HG02610 (cell line): ENCODE measurements around the gene GUCY1A1.

ENCODE experiments used
- ATAC-seq: cut with Tn5 transposase; IDR thresholded peaks from one replicate; pipeline ENCODE4 v1.9.1; 2021; ENCODE audit warnings: mild to moderate bottlenecking, moderate library complexity; ENCODE audit not compliant: unreplicated experiment

GUCY1A1 gene

DNA sequence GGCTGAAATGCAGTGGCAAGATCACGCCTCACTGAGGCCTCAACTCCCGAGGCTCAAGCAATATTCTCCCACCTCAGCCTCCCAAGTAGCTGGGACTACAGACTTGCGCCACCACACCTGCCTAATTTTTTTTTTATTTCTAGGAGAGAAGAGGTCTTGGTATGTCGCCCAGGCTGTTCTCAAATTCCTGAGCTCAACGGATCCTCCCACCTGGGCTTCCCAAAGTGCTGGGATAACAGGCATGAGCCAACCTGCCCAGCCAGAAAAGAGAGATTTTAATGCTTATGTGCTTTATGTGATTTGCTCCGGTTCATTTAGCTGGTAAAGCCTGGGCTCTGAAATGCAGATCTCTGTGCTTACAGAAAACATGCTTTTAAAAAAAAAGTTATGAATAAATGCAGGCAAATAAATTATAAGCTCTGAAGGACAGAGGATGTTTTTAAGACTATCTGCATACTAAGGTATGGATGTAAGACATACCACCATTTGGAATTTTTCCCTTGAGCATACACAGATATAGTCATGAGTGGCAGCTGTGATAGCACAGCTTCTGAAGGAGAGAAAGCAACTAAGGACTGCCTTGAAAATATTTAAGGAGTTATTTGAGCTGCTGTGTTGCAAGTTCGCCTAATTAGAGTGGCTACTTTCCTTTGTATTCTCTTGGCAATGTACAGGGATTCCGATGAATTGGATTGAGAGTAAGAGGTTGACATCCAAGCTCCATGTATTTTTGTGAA lies 106.0 kb downstream of the GUCY1A1 start:
- no peak for ATAC-seq

DNA sequence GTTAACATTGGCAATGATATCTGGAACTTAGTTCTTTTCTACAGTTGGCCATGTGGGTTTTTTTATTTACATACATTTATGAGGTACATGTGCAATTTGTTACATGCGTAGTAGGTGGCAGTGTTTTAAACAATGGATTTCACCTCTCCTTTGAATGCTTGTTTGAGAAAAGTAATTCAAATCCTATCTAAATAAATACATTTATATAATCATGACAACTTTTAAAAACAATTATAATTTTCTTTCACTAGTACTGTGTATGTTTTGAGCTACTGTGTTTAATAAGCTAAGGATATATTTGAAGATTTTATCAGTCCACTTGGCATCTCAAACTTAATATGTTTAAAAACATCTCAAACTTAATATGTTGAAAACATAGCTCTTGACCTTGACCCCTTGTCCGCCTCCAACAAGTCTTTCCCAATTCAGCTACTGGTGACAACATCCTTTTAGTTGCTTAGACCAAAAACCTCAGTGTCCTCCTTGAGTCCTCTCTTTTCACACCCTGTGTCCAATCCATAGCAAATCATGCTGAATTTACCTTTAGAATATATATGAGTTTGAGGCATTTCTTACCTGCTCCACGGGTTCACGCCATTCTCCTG lies 106.7 kb downstream of the GUCY1A1 start:
- ATAC-seq, result no peak

DNA sequence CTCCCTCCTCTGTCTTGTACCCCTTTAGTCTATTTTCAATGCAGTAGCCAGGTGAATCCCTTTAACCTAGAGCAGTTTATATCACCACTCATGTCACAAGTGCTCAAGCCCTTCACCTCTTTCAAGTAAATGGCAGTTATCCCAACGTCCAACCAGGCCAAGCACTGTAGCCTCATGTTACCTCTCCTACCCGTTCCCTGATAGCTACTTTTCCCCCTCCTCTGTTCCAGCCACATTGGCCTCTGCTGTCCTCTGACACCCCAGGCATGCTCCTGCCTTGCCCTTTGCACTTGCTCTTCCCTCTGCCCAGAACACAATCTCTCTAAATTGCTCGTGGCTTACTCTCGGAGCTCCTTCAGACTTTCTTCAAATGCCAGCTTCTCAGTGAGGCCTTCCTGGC lies 107.4 kb downstream of the GUCY1A1 start:
- ATAC-seq, result no peak

DNA sequence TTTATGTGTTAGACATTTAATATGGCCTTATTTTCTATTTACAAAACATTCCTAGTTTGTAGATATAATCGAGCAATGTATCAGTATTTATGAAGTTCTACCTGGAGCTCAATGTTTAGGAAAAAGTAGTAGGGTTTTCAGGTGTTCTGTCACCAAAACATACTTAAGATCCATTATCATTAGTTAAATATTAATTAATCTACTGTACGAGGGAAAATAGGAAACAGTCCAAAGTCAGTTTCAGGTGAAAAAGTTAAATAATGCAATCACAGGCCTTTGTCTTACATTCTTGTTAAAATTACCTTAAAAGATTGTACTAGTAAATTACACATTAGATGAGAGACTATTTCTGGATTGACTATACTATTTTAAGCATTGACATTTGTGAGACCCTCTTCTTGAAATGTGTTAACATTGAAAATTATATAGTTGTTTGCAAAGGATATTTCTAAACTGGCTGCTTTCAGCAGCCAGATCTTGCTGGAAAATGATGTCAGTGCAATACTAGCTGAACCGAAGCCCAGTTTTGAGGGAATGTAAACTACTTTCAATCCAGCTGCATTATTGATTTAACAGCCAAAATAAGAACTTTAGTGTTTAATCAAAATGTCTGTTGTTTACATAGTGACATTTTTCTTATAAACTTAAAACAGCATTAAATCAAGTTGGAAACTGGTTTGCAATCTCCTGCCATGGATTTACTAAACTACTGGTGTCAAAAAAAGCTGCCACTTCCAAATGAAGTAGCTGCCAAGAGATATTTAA lies 111.5 kb downstream of the GUCY1A1 start:
- no peak for ATAC-seq

DNA sequence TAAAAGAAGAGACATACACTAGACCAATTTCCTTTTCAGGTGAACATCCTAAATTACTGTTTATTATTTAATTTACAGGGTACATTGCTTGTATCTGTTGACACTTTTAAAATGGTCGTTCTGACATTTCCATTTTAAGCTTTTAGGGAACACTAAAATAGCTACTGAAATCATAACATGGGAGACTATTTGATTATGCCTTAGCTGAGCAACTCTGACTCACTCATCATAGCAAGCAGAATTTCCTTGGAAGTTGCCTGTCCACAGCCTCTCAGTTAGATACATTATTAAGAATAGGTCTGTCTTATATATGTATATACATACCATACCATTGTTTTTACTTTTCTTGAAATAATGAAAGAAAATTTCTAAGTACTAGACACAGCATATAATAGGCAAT lies 114.1 kb downstream of the GUCY1A1 start:
- no peak for ATAC-seq

DNA sequence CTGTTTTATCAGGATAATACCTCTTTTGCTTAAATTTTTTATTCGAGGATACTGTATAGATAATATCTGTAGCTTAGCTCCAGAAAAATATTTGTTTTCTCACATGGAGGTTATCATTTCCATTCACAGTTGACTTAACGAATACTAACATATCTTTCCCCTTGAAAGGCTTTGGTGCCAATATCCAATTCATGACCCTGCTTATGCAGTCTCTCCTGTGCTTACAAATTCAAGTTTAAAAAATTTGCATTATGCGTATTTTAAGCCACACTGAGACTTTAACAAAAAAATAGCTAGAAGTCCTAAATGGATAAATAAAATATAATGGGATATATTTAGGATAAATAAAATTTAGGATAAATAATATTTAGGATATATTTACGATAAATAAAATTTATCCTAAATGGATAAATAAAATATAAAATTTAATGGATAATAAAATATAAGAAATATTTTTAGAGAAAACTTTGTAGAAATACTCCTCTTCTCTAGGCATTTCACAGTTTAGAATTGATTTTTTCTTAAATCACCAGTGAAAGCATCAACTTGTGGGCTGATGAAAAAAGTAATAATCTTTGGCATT lies 114.7 kb downstream of the GUCY1A1 start:
- ATAC-seq, result no peak
